Neural progenitor cell (in vitro differentiated cells): ENCODE data around the gene PRKAG2.

Experiments used
- CTCF ChIP-seq: fragments of 200-600 bp; sonication (generic); IDR thresholded peaks from 2 replicates; pipeline ENCODE4 v1.5.1; 2017; ENCODE audit warnings: antibody characterized with exemption, mild to moderate bottlenecking
- EZH2 ChIP-seq: fragments of 200-600 bp; sonication (generic); IDR thresholded peaks from 2 replicates; pipeline ENCODE4 v1.6.1; 2017; ENCODE audit warnings: antibody characterized with exemption, mild to moderate bottlenecking, moderate library complexity
- EZH2phosphoT487 ChIP-seq: fragments of 200-600 bp; sonication (generic); IDR thresholded peaks from 2 replicates; pipeline ENCODE4 v1.6.1; 2017; ENCODE audit warnings: antibody characterized with exemption

DNA sequence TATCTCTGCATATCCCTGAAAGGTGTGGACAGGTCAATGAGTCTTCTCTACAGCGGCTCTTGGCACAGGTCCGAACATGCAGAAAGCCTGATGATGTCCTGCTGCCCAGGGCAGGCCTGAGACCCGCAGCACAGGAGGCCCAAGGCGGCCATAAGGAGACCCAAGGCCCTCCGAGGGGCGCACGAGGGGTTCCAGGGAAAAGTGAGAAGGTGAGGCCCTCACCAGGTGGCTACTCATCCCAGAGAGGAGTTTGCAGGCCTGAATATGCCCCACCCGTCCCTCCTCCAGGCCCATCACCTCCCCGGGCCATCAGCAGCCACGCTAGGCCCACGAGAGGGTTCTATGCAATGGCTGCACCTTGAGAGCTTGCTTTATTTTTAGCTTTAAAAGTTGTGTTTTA lies 183.8 kb downstream of the PRKAG2 start:
- no peak for TF ChIP-seq EZH2
- TF ChIP-seq CTCF = no peak
- TF ChIP-seq EZH2phosphoT487 = no peak
